ENCODE data around the gene ZCCHC7. TPM values are rescaled to one million over a fixed set of nuclear protein-coding genes. Genes with fewer than 3 reads are reported as not detected.
A peak's percentile ranks its signal among the peaks of the same experiment; 100 is the strongest.

ZCCHC7 gene
- total RNA-seq, 1 donor from 2014 or later: 21.7 TPM

DNA sequence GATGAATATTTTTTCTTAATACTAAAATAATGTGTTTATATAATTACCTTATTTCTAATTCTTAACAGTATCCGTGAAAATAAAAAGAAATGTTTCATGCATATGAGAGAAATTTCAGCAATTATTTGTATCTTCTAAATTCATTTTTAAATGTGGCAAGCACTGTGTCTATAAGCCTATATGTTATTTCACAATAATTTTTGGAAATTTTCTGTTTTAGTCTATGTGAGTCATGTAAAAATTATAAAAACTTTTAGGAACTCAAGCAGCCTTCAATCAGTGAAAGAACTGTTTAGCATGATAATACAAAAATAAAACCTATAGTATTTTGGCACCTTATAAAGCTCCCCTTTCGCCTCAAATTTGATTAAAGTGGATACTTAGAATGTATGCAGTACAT lies 96.8 kb downstream of the ZCCHC7 start:
- Histone ChIP-seq H3K4me3 (ENCODE audit: insufficient read depth, low read depth, low read length) (no peak overlapping the region), H3K9ac (ENCODE audit: low read length) (no peak overlapping the region), H4K20me1 (ENCODE audit: insufficient read depth, low read length) (peaks cover 11% of the 10 kb centered on the region), H3K27me3 (ENCODE audit: insufficient read depth, low read length) (no peaks in the 10 kb centered on the region), H3K27ac (ENCODE audit: low read depth, low read length) (no peak overlapping the region), H3K4me2 (ENCODE audit: low read length) (no peak overlapping the region), H3K9me3 (ENCODE audit: insufficient read depth, low read depth, low read length) (no peaks in the 10 kb centered on the region), H3K4me1 (ENCODE audit: insufficient read depth, low read length) (peaks cover 5% of the 10 kb centered on the region), H3K79me2 (ENCODE audit: insufficient read depth, low read length) (peaks cover 3% of the 10 kb centered on the region), H3K36me3 (ENCODE audit: insufficient read depth, low read length) (no peaks in the 10 kb centered on the region), H2AFZ (ENCODE audit: low read depth, low read length) (no peak overlapping the region)
- no peak overlapping the region for H3K27ac Mint-ChIP-seq (ENCODE audit: unreplicated experiment)
- TF ChIP-seq CTCF (IDR thresholded peaks at IDR 0.05; ENCODE audit: insufficient read depth, low read depth, low read length) (no peak), EZH2 (IDR thresholded peaks at IDR 0.05; ENCODE audit: insufficient read depth, low read length) (no peak)
- H3K27me3 Mint-ChIP-seq (ENCODE audit: low read depth, unreplicated experiment): no peaks in the 10 kb centered on the region
- H3K36me3 Mint-ChIP-seq (ENCODE audit: low read depth, unreplicated experiment): no peaks in the 10 kb centered on the region
- no peak overlapping the region for H3K4me3 Mint-ChIP-seq (ENCODE audit: unreplicated experiment)
- peaks cover 8% of the 10 kb centered on the region for H3K4me1 Mint-ChIP-seq (ENCODE audit: low read depth, unreplicated experiment)
- DNase-seq (ENCODE audit: low read depth) (no peak), FAIRE-seq (no peak)
- no peaks in the 10 kb centered on the region for H3K9me3 Mint-ChIP-seq (ENCODE audit: unreplicated experiment)

GRCh38 chr9:37218800-37219425 lies 98.5 kb downstream of the ZCCHC7 start:
- Mint-ChIP-seq H3K36me3 (ENCODE audit: low read depth, unreplicated experiment) (no peaks in the 10 kb centered on the region), H3K4me3 (ENCODE audit: unreplicated experiment) (no peak overlapping the region), H3K9me3 (ENCODE audit: unreplicated experiment) (no peaks in the 10 kb centered on the region), H3K4me1 (ENCODE audit: low read depth, unreplicated experiment) (peaks cover 8% of the 10 kb centered on the region), H3K27ac (ENCODE audit: unreplicated experiment) (no peak overlapping the region), H3K27me3 (ENCODE audit: low read depth, unreplicated experiment) (no peaks in the 10 kb centered on the region)
- H3K79me2 ChIP-seq (ENCODE audit: insufficient read depth, low read length): peaks cover 3% of the 10 kb centered on the region
- no peak for FAIRE-seq
- peaks cover 7% of the 10 kb centered on the region for H4K20me1 ChIP-seq (ENCODE audit: insufficient read depth, low read length)
- no peak overlapping the region for H3K4me3 ChIP-seq (ENCODE audit: insufficient read depth, low read depth, low read length)
- no peak overlapping the region for H3K27ac ChIP-seq (ENCODE audit: low read depth, low read length)
- no peak overlapping the region for H2AFZ ChIP-seq (ENCODE audit: low read depth, low read length)
- H3K4me1 ChIP-seq (ENCODE audit: insufficient read depth, low read length): peaks cover 5% of the 10 kb centered on the region
- no peaks in the 10 kb centered on the region for H3K9me3 ChIP-seq (ENCODE audit: insufficient read depth, low read depth, low read length)
- no peak for DNase-seq (ENCODE audit: low read depth)
- no peak overlapping the region for H3K4me2 ChIP-seq (ENCODE audit: low read length)
- no peaks in the 10 kb centered on the region for H3K27me3 ChIP-seq (ENCODE audit: insufficient read depth, low read length)
- no peak for TF ChIP-seq CTCF (IDR thresholded peaks at IDR 0.05; ENCODE audit: insufficient read depth, low read depth, low read length)
- no peak for TF ChIP-seq EZH2 (IDR thresholded peaks at IDR 0.05; ENCODE audit: insufficient read depth, low read length)
- H3K9ac ChIP-seq (ENCODE audit: low read length): no peak overlapping the region
- H3K36me3 ChIP-seq (ENCODE audit: insufficient read depth, low read length): no peaks in the 10 kb centered on the region

DNA sequence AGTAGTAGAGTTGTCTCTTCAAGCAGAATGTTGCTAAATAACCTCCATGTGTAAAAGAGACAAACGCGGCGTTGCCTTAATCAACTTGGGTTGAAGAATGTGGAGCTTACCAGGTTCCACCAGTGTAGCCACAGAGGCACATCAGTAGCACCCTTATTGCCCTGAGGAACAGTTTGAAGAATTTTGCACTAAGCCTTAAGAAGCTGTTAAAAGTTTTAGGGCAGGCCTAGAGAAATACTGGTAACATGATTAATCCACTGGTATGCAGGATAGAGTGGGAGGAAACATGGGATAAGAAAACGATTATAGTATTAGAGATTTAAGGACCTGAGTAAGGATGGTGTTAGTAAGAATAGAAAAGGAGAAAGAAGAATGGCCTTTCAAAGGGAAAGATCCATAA lies 100.6 kb downstream of the ZCCHC7 start:
- H3K27me3 Mint-ChIP-seq (ENCODE audit: low read depth, unreplicated experiment): no peaks in the 10 kb centered on the region
- H4K20me1 ChIP-seq (ENCODE audit: insufficient read depth, low read length): peaks cover 7% of the 10 kb centered on the region
- no peak overlapping the region for H3K27ac ChIP-seq (ENCODE audit: low read depth, low read length)
- H3K4me2 ChIP-seq (ENCODE audit: low read length): peak overlapping the region; percentile 22
- peak; percentile 69 for DNase-seq (ENCODE audit: low read depth)
- no peaks in the 10 kb centered on the region for H3K36me3 Mint-ChIP-seq (ENCODE audit: low read depth, unreplicated experiment)
- H3K4me1 ChIP-seq (ENCODE audit: insufficient read depth, low read length): peaks cover 5% of the 10 kb centered on the region
- H3K79me2 ChIP-seq (ENCODE audit: insufficient read depth, low read length): no peaks in the 10 kb centered on the region
- no peak overlapping the region for H2AFZ ChIP-seq (ENCODE audit: low read depth, low read length)
- TF ChIP-seq EZH2 (IDR thresholded peaks at IDR 0.05; ENCODE audit: insufficient read depth, low read length): no peak
- no peak for TF ChIP-seq CTCF (IDR thresholded peaks at IDR 0.05; ENCODE audit: insufficient read depth, low read depth, low read length)
- no peak overlapping the region for H3K4me3 Mint-ChIP-seq (ENCODE audit: unreplicated experiment)
- no peak overlapping the region for H3K27ac Mint-ChIP-seq (ENCODE audit: unreplicated experiment)
- no peaks in the 10 kb centered on the region for H3K9me3 ChIP-seq (ENCODE audit: insufficient read depth, low read depth, low read length)
- FAIRE-seq: peak; percentile 56
- peaks cover 4% of the 10 kb centered on the region for H3K4me1 Mint-ChIP-seq (ENCODE audit: low read depth, unreplicated experiment)
- no peak overlapping the region for H3K9ac ChIP-seq (ENCODE audit: low read length)
- H3K27me3 ChIP-seq (ENCODE audit: insufficient read depth, low read length): no peaks in the 10 kb centered on the region
- no peak overlapping the region for H3K4me3 ChIP-seq (ENCODE audit: insufficient read depth, low read depth, low read length)
- H3K36me3 ChIP-seq (ENCODE audit: insufficient read depth, low read length): no peaks in the 10 kb centered on the region
- H3K9me3 Mint-ChIP-seq (ENCODE audit: unreplicated experiment): no peaks in the 10 kb centered on the region

Measured in astrocyte (in vitro differentiated cells and primary cell).